HepG2 (cell line): ENCODE data around the gene CENPL. TPM values are rescaled to one million over a fixed set of nuclear protein-coding genes. Genes with fewer than 3 reads are reported as not detected.

Experiments used
- ATAC-seq: fragments of 200-7000 bp; cut with Tn5 transposase; 3 replicates; pipeline ENCODE4 v1.9.1; 2020; ENCODE audit warnings: mild to moderate bottlenecking, moderate library complexity
- BruUV-seq: library from RNA; stranded (reverse); fragments of 400-500 nt; replicated peaks from 2 replicates; lab custom pipeline; 2021; lab: Mats Ljungman, UMichigan
- CTCF ChIA-PET: fragments of 300-600 bp; formaldehyde crosslinking; extraction: SDS; loops from one replicate; lab custom pipeline; 2021; ENCODE audit warnings: low total read pairs, inconsistent platforms, low intra/inter-chr PET ratio; lab: Yijun Ruan, JAX
- POLR2A ChIA-PET: fragments of 350-600 bp; sonication (Branson Sonifier 250); formaldehyde crosslinking; loops from one replicate; lab custom pipeline; 2020; ENCODE audit warnings: antibody characterized with exemption, inconsistent platforms; lab: Yijun Ruan, JAX
- DNase-seq: peaks from one replicate; pipeline ENCODE4 v3.0.0-alpha.2; 2015; ENCODE audit warnings: low spot score
- FAIRE-seq: peaks from 3 replicates; lab custom pipeline; 2011; peaks lifted over from hg19 to GRCh38; lab: Jason Lieb, UNC
- H2AFZ ChIP-seq: one replicate; pipeline ENCODE4 v1.6.1; 2011; ENCODE audit warnings: low read length, inconsistent platforms
- H3K27ac ChIP-seq: fragments of 300-600 bp; 3 replicates; pipeline ENCODE4 v1.8.0; 2011; ENCODE audit warnings: mixed run types, mild to moderate bottlenecking, mixed read lengths, low read length, inconsistent platforms; ENCODE audit not compliant: insufficient read depth; ENCODE audit errors: extremely low read length
- H3K27me3 ChIP-seq, 2 experiments: fragments of 200-600 bp in 1 of 2; 2 replicates in 1 of 2; 3 replicates in 1 of 2; pipeline versions ENCODE4 v1.6.0 to v1.8.0; 2011; ENCODE audit warnings: low read length in 2 of 2, mild to moderate bottlenecking in 2 of 2, moderate library complexity in 2 of 2, inconsistent platforms in 1 of 2; ENCODE audit not compliant: insufficient read depth in 2 of 2, control insufficient read depth in 1 of 2
- H3K36me3 ChIP-seq, 2 experiments: fragments of 200-600 bp in 1 of 2; replicated peaks in 1 of 2; 2 replicates in 1 of 2; 3 replicates in 1 of 2; pipeline versions ENCODE4 v1.5.1 to v1.8.0; 2011; ENCODE audit warnings: low read length in 2 of 2, inconsistent platforms in 1 of 2; ENCODE audit not compliant: insufficient read depth in 2 of 2, control insufficient read depth in 1 of 2
- H3K4me1 ChIP-seq: 2 replicates; pipeline ENCODE4 v1.5.1; 2012; ENCODE audit warnings: low read length, inconsistent platforms; ENCODE audit not compliant: insufficient read depth
- H3K4me2 ChIP-seq: 2 replicates; pipeline ENCODE4 v1.6.0; 2011; ENCODE audit warnings: low read depth, low read length, inconsistent platforms
- H3K4me3 ChIP-seq, 3 experiments: fragments of 200-600 bp in 1 of 3; sonication (generic), shearing (Covaris generic) in 1 of 3; replicated peaks in 1 of 3; 2 replicates each; pipeline ENCODE4 v1.5.1; 2011 to 2016; ENCODE audit warnings: low read length in 3 of 3, inconsistent platforms in 2 of 3, low read depth in 2 of 3, mild to moderate bottlenecking in 2 of 3, control low read depth in 1 of 3, mixed read lengths in 1 of 3; ENCODE audit not compliant: insufficient read depth in 1 of 3
- H3K79me2 ChIP-seq: one replicate; pipeline ENCODE4 v1.6.1; 2011; ENCODE audit warnings: low read length, inconsistent platforms; ENCODE audit not compliant: insufficient read depth
- H3K9ac ChIP-seq: 2 replicates; pipeline ENCODE4 v1.6.0; 2011; ENCODE audit warnings: mild to moderate bottlenecking, low read depth, low read length, inconsistent platforms; ENCODE audit not compliant: insufficient read depth
- H3K9me3 ChIP-seq: 2 replicates; pipeline ENCODE4 v1.5.1; 2012; ENCODE audit warnings: mild to moderate bottlenecking, low read length
- H4K20me1 ChIP-seq: 2 replicates; pipeline ENCODE4 v1.6.0; 2011; ENCODE audit warnings: inconsistent platforms, mild to moderate bottlenecking, low read length, moderate library complexity; ENCODE audit not compliant: insufficient read depth
- AGO1 ChIP-seq: fragments of 200-400 bp; formaldehyde crosslinking; IDR thresholded peaks from 2 replicates; pipeline ENCODE4 v1.6.1; 2017; ENCODE audit warnings: mild to moderate bottlenecking, low read depth, low read length, moderate library complexity; ENCODE audit not compliant: poor library complexity, severe bottlenecking
- KDM1A ChIP-seq: IDR thresholded peaks from 2 replicates; pipeline ENCODE4 v1.6.1; 2016; ENCODE audit warnings: missing compliant biosample characterization
- KDM3A ChIP-seq: IDR thresholded peaks from 2 replicates; pipeline ENCODE4 v1.6.1; 2018; ENCODE audit warnings: low read depth, missing compliant biosample characterization
- RAD51 ChIP-seq: fragments of 450-650 bp; IDR thresholded peaks from 2 replicates; pipeline ENCODE4 v1.6.1; 2016; ENCODE audit warnings: borderline replicate concordance
- STAT6 ChIP-seq: sonication (generic); formaldehyde crosslinking; IDR thresholded peaks from 2 replicates; pipeline ENCODE4 v1.4.0; 2020; ENCODE audit warnings: missing genetic modification reagents, mild to moderate bottlenecking, borderline replicate concordance
- TERF1 ChIP-seq: sonication (generic); formaldehyde crosslinking; IDR thresholded peaks from 2 replicates; pipeline ENCODE4 v1.8.0; 2022; ENCODE audit warnings: mild to moderate bottlenecking, missing genetic modification reagents, moderate library complexity
- ZBED4 ChIP-seq: sonication (generic); formaldehyde crosslinking; IDR thresholded peaks from 2 replicates; pipeline ENCODE4 v1.4.0; 2020; ENCODE audit warnings: missing genetic modification reagents, borderline replicate concordance
- ZBTB25 ChIP-seq: IDR thresholded peaks from 2 replicates; pipeline ENCODE4 v1.6.1; 2018; ENCODE audit warnings: missing genetic modification reagents
- ZNF350 ChIP-seq: sonication (generic); formaldehyde crosslinking; IDR thresholded peaks from 2 replicates; pipeline ENCODE4 v1.4.0; 2020; ENCODE audit warnings: mild to moderate bottlenecking, low read depth, missing genetic modification reagents, borderline replicate concordance
- ZNF879 ChIP-seq: sonication (generic); formaldehyde crosslinking; IDR thresholded peaks from 2 replicates; pipeline ENCODE4 v1.8.1; 2023; ENCODE audit warnings: missing genetic modification reagents
- WGBS: methylation state at CpG from one replicate; pipeline ENCODE4 v1.1.6; 2017; ENCODE audit warnings: low lambda C conversion rate; 5-methylcytosine and 5-hydroxymethylcytosine counted together
- in situ Hi-C: cut with HindIII; loops from 2 replicates; pipeline ENCODE4 v1.10.0; 2017; ENCODE audit warnings: low pct_unique_long_range_greater_than_20kb; ENCODE audit not compliant: extremely low pct_ligation_motif_present
- intact Hi-C: fragments of 100-400 bp; cut with micrococcal nuclease; formaldehyde crosslinking; loops from one replicate; pipeline ENCODE4 v1.10.0; 2022; ENCODE audit not compliant: unreplicated experiment
- polyA plus RNA-seq, 8 experiments: library from polyadenylated mRNA; depleted of rRNA in 3 of 8; stranded (reverse) in 7 of 8; unstranded in 1 of 8; fragments of >200 nt; fragmentation: Illumina TruSeq in 4 of 8; extraction: Trizol in 4 of 8; gene quantifications; 2 replicates each; pipeline versions ENCODE4 v1.2.1 to v1.2.3, GENCODE V29; 2011 to 2016; ENCODE audit warnings: low read depth in 4 of 8, missing spikeins in 1 of 8, mixed read lengths in 1 of 8; ENCODE audit not compliant: insufficient read depth in 1 of 8
- total RNA-seq, 5 experiments: library from RNA; depleted of rRNA; stranded (reverse); fragments of >200 nt; fragmentation: Illumina TruSeq; extraction: Trizol; gene quantifications; 2 replicates each; pipeline ENCODE4 v1.2.3, GENCODE V29; 2016; ENCODE audit warnings: low read depth in 1 of 5
- TF ChIP-seq, protein P1 (sequence below): sonication (generic); formaldehyde crosslinking; IDR thresholded peaks from 2 replicates; pipeline ENCODE4 v1.5.1; 2020; ENCODE audit warnings: mild to moderate bottlenecking, missing genetic modification reagents, moderate library complexity

CENPL gene
- total and polyA plus RNA-seq, 2 of the 13 experiments (the other 11 are each of a cell fraction or from before 2014, with no cell fraction given): 4.4 to 14.2 TPM

DNA sequence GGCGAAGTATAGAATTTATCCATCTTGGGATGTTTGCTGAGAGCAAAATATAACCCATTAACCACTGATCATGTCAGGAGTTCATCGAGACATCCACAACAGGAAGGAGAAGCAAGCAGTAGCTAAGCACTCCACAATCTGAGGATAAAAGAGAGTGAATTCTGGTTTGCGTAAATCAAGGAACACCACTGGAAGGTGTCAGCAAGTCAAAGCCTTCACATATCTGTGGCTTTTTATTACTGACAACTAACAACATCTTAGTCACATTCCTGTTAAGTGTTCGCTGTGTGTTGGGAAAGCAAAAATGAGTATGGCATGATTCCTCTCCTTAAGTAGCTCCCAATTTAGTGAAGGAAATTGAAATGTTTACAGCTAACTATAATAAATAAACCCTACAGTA, 44.7 kb downstream of the CENPL start (continued):
- TF ChIP-seq AGO1: no peak
- TF ChIP-seq, protein P1, sequence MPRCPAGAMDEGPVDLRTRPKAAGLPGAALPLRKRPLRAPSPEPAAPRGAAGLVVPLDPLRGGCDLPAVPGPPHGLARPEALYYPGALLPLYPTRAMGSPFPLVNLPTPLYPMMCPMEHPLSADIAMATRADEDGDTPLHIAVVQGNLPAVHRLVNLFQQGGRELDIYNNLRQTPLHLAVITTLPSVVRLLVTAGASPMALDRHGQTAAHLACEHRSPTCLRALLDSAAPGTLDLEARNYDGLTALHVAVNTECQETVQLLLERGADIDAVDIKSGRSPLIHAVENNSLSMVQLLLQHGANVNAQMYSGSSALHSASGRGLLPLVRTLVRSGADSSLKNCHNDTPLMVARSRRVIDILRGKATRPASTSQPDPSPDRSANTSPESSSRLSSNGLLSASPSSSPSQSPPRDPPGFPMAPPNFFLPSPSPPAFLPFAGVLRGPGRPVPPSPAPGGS (CRISPR knock-in tag): no peak
- no peak for TF ChIP-seq RAD51
- no peak for TF ChIP-seq ZBED4 (CRISPR knock-in tag)

- no peaks in the 10 kb centered on the region for H3K4me1 ChIP-seq
- no peaks in the 10 kb centered on the region for H4K20me1 ChIP-seq
- POLR2A ChIA-PET: no interaction called here
- in situ Hi-C loops (no loop called here), intact Hi-C loops (no loop called here)
- no peak overlapping the region for H3K27ac ChIP-seq
- H3K9ac ChIP-seq: no peak overlapping the region
- ATAC-seq (no peak), DNase-seq (no peak), FAIRE-seq (no peak)
- no peaks in the 10 kb centered on the region for H3K27me3 ChIP-seq
- no peaks in the 10 kb centered on the region for H3K9me3 ChIP-seq
- no peak overlapping the region for H3K4me2 ChIP-seq
- no peaks in the 10 kb centered on the region for H3K79me2 ChIP-seq
- WGBS: 94% methylated on average over 5 of the region's 5 CpGs
- no TSS peak for BruUV-seq
- peaks cover 2 to 23% of the 10 kb centered on the region in 2 experiments; a peak in 4 of 5 replicates for H3K36me3 ChIP-seq
- H2AFZ ChIP-seq: no peak overlapping the region
- no peak overlapping the region for H3K4me3 ChIP-seq
- CTCF ChIA-PET: no interaction called here
- TF ChIP-seq STAT6 (CRISPR knock-in tag): no peak
- no peak for TF ChIP-seq TERF1 (CRISPR knock-in tag)
- TF ChIP-seq ZNF350 (CRISPR knock-in tag): no peak
- no peak for TF ChIP-seq KDM1A (CRISPR knock-in tag)
- no peak for TF ChIP-seq KDM3A (CRISPR knock-in tag)
- TF ChIP-seq ZNF879 (CRISPR knock-in tag): no peak
- TF ChIP-seq ZBTB25 (CRISPR knock-in tag): no peak
These were observed 49.0 kb downstream of the CENPL start for GRCh38 chr1:173775578-173776226.
